GM04504 (cell line): Measurements from ENCODE around the gene PPIL6.

Experiments
- DNase-seq: peaks from one replicate; pipeline ENCODE4 v3.0.0-alpha.2; 2012; ENCODE audit warnings: low read depth

Gene PPIL6

GRCh38 chr6:109362102-109362884 lies 78.1 kb downstream of the PPIL6 start:
- DNase-seq = no peak

GRCh38 chr6:109360791-109361190 lies 79.6 kb downstream of the PPIL6 start:
- DNase-seq = no peak

- no peak for DNase-seq
Observed at GRCh38 chr6:109360281-109360680, 80.1 kb downstream of the PPIL6 start.

GRCh38 chr6:109359248-109359647 lies 81.2 kb downstream of the PPIL6 start:
- no peak for DNase-seq

- no peak for DNase-seq
Observed at GRCh38 chr6:109358204-109358603, 82.2 kb downstream of the PPIL6 start.

- no peak for DNase-seq
Observed at GRCh38 chr6:109356237-109356636, 84.2 kb downstream of the PPIL6 start.

GRCh38 chr6:109351231-109352130 lies 88.9 kb downstream of the PPIL6 start:
- peak; percentile 17 for DNase-seq

- peak; percentile 57 for DNase-seq
Observed at GRCh38 chr6:109349419-109349987, 90.9 kb downstream of the PPIL6 start.

GRCh38 chr6:109348226-109348625 lies 92.2 kb downstream of the PPIL6 start:
- no peak for DNase-seq

GRCh38 chr6:109347779-109348178 lies 92.6 kb downstream of the PPIL6 start:
- DNase-seq = no peak

GRCh38 chr6:109345986-109346385 lies 94.4 kb downstream of the PPIL6 start:
- no peak for DNase-seq

- DNase-seq = no peak
Observed at GRCh38 chr6:109344226-109344625, 96.2 kb downstream of the PPIL6 start.

- no peak for DNase-seq
Observed at GRCh38 chr6:109343518-109343917, 96.9 kb downstream of the PPIL6 start.

GRCh38 chr6:109342911-109343310 lies 97.5 kb downstream of the PPIL6 start:
- no peak for DNase-seq

GRCh38 chr6:109342506-109342905 lies 97.9 kb downstream of the PPIL6 start:
- DNase-seq = no peak

- no peak for DNase-seq
Observed at GRCh38 chr6:109340811-109341210, 99.6 kb downstream of the PPIL6 start.
